ENCODE data around the gene ZNF609.

GRCh38 chr15:64710676-64711428 lies 250.5 kb downstream of the ZNF609 start:
- TF ChIP-seq POLR2AphosphoS5 (IDR thresholded peaks at IDR 0.05; ENCODE audit: low read depth, low read length) (no peak), CTCF (IDR thresholded peaks at IDR 0.05 in 2 of 3, conservative IDR thresholded peaks at IDR 0.05 in 1 of 3; ENCODE audit: borderline replicate concordance in 1 of 3, insufficient read depth in 1 of 3, low read depth in 2 of 3, low read length in 2 of 3) (no peak), TCF7L2 (IDR thresholded peaks at IDR 0.05; ENCODE audit: borderline replicate concordance, extremely low read depth, insufficient read depth, insufficient read length) (no peak), ZNF274 (IDR thresholded peaks at IDR 0.05; ENCODE audit: low read depth, low read length) (no peak), ZFX (IDR thresholded peaks at IDR 0.05) (no peak), POLR2A (IDR thresholded peaks at IDR 0.05; ENCODE audit: borderline replicate concordance, extremely low read depth, insufficient read depth, insufficient read length) (no peak), EZH2 (IDR thresholded peaks at IDR 0.05) (no peak), YY1 (IDR thresholded peaks at IDR 0.05; ENCODE audit: extremely low read depth, insufficient replicate concordance, low read depth, low read length) (no peak), SRF (IDR thresholded peaks at IDR 0.05; ENCODE audit: low read depth) (no peak), EZH2phosphoT487 (IDR thresholded peaks at IDR 0.05; ENCODE audit: borderline replicate concordance) (no peak), FOSL1 (IDR thresholded peaks at IDR 0.05; ENCODE audit: low read depth) (no peak)
- TF ChIP-seq, protein P1, sequence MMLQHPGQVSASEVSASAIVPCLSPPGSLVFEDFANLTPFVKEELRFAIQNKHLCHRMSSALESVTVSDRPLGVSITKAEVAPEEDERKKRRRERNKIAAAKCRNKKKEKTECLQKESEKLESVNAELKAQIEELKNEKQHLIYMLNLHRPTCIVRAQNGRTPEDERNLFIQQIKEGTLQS (IDR thresholded peaks at IDR 0.05): no peak
